SKM-1 (cell line): ENCODE measurements around the gene ZGLP1.

Source experiments
- DNase-seq: peaks from one replicate; lab custom pipeline; 2025; ENCODE audit not compliant: unreplicated experiment; lab: John Stamatoyannopoulos, UW

The ZGLP1 gene

DNA sequence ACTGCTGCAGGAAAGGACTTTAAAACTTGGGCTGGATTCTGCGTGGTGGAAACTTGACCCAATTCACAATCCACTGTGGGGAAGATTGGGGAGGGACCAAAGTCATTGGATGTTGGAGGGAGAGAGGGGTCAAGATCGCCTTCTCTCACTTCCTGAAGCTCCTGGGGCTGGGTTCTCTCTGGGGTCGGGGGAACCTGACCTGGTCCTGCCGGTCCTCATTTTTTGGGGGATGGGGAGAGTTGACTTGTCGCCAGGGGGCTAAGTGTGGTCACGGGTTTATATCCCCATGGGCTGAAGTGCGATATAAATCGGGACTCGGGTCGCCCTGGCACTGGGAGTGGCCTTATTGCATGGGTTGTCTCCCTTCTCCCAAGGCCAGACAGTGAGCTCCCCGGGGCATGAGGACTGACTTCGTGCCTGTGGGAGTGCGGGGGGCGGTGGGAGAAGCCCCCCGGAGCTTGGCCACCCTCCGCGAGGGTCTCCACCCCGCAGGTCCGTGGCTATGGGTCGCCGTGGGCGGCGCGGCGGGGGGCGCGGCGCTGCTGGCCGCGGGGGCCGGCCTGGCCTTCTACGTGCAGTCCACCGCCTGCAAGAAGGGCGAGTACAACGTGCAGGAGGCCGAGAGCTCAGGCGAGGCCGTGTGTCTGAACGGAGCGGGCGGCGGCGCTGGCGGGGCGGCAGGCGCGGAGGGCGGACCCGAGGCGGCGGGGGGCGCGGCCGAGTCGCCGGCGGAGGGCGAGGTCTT, 13.6 kb downstream of the ZGLP1 start:
- DNase-seq, result no peak

DNA sequence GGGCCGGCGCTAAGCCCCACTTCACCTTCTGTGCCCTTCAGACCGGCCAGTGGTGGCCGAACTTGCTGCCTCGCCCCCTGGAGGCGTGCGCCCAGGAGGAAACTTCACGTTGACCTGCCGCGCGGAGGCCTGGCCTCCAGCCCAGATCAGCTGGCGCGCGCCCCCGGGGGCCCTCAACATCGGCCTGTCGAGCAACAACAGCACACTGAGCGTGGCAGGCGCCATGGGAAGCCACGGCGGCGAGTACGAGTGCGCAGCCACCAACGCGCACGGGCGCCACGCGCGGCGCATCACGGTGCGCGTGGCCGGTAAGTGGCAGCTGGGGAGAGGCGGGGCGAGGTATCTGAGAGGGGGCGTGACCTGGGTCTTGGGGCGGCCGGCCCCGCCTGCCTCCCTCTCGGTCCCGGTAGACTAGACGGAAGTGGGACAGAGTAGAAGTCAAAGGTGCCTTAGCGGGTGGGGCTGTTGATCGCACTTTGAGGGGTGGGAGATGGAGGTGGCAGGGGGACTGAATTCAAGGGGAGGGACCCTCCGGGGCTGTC, 14.2 kb downstream of the ZGLP1 start:
- DNase-seq, result no peak

- no peak for DNase-seq
Measured at GRCh38 chr19:10294368-10294697, 15.3 kb downstream of the ZGLP1 start.

DNA sequence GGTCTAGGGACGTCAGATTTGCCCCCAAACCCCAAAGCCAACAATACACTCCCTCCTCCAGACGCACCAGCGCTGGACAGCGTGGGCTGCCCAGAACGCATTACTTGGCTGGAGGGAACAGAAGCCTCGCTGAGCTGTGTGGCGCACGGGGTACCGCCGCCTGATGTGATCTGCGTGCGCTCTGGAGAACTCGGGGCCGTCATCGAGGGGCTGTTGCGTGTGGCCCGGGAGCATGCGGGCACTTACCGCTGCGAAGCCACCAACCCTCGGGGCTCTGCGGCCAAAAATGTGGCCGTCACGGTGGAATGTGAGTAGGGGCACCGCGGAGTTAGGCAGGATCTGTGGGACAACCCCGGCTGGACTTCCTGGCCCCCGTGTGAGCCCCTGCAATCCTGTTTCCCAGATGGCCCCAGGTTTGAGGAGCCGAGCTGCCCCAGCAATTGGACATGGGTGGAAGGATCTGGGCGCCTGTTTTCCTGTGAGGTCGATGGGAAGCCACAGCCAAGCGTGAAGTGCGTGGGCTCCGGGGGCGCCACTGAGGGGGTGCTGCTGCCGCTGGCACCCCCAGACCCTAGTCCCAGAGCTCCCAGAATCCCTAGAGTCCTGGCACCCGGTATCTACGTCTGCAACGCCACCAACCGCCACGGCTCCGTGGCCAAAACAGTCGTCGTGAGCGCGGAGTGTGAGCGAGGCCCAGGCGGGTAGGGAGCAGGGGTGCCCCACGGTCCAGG, 15.8 kb downstream of the ZGLP1 start:
- DNase-seq, result no peak

DNA sequence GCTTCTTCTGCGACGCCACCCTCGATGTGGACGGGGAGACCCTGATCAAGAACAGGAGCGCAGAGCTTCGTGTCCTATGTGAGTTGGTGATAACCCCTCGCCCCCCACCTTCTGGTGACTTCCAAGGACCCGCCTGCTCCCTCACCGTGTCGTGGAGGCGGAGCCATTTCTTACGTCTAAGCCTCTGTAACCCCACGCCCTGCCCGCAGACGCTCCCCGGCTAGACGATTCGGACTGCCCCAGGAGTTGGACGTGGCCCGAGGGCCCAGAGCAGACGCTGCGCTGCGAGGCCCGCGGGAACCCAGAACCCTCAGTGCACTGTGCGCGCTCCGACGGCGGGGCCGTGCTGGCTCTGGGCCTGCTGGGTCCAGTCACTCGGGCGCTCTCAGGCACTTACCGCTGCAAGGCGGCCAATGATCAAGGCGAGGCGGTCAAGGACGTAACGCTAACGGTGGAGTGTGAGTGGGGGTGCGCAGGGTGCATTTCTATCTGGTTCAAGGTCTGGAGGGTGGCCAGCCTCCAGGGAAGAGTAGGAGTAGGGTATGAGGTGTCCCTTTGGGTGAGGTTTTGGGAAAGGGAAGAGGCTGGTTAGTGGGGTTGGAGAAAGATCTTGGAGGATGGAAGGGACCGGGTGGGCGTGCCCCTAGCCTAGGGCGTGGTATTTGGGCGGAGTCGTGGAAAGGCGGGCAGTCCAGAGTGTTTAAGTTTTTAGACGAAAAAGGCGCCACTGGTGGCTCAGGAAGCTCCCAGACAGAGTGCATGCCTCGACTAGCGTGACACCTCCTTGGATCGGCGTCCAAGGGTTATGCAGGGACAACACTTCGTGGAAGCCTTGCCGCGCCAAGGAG, 16.6 kb downstream of the ZGLP1 start:
- no peak for DNase-seq

DNA sequence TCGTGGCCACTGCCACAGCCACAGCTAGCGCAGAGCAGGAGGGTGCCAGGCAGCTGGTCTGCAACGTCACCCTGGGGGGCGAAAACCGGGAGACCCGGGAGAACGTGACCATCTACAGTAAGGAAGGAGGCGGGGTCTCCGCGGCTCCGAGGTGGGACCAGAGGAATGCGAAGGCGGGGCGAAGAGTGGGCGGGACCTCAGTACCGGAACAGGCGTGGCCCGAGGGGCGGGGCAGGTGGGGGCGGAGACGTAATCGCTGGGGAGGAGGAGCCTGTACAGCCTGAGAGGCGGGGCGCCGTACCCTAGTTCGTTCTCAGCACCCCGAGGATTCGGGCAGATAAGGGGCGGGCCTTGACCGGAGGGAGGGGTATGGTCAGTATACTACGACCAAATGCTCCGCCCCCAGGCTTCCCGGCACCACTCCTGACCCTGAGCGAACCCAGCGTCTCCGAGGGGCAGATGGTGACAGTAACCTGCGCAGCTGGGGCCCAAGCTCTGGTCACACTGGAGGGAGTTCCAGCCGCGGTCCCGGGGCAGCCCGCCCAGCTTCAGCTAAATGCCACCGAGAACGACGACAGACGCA, 17.3 kb downstream of the ZGLP1 start:
- no peak for DNase-seq

DNA sequence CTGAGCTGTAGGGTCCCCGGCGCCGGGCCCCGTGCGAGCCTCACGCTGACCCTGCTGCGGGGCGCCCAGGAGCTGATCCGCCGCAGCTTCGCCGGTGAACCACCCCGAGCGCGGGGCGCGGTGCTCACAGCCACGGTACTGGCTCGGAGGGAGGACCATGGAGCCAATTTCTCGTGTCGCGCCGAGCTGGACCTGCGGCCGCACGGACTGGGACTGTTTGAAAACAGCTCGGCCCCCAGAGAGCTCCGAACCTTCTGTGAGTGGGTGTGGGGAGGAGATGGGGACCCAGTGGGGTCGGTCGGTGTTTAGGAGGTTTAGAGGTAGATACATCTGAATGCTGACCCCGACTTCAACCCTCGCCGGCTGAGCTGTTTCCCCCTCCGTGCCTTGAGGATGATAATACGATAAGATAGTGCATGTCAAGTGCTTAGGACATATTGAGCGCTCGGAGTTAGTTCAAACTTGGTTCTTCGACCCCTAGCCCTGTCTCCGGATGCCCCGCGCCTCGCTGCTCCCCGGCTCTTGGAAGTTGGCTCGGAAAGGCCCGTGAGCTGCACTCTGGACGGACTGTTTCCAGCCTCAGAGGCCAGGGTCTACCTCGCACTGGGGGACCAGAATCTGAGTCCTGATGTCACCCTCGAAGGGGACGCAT, 17.9 kb downstream of the ZGLP1 start:
- no peak for DNase-seq

- DNase-seq, result no peak
Measured at GRCh38 chr19:10290876-10291553, 18.6 kb downstream of the ZGLP1 start.

GRCh38 chr19:10290357-10290875, 19.2 kb downstream of the ZGLP1 start:
- no peak for DNase-seq

DNA sequence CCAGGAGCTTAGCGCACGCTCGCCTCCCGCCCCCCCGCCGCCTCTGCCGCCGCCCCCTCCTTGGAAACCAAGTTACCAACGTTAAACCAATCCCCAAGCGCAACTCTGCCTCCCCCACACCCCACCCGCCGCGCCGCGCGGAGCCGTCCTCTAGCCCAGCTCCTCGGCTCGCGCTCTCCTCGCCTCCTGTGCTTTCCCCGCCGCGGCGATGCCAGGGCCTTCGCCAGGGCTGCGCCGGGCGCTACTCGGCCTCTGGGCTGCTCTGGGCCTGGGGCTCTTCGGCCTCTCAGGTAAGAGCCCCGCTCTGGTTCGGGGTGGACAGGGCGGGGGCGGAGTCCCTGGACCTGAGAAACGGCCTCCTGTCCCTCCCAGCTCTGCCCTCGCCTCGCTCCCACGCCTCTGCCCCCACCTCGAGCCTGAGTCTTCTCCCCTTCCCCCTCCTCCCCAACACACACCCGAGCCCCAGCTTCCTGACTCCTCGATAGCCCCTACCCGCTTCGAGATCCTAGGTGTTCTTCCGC, 19.7 kb downstream of the ZGLP1 start, which contains the start of gene ICAM5:
Gene ICAM5, plus strand, starts transcription at position 117 of the 521 bp plus-strand sequence. Its CDS starts 92 bp downstream, at position 209.
- DNase-seq, result no peak

GRCh38 chr19:10289167-10289835, 20.3 kb downstream of the ZGLP1 start:
- peak; percentile 85 for DNase-seq

DNA sequence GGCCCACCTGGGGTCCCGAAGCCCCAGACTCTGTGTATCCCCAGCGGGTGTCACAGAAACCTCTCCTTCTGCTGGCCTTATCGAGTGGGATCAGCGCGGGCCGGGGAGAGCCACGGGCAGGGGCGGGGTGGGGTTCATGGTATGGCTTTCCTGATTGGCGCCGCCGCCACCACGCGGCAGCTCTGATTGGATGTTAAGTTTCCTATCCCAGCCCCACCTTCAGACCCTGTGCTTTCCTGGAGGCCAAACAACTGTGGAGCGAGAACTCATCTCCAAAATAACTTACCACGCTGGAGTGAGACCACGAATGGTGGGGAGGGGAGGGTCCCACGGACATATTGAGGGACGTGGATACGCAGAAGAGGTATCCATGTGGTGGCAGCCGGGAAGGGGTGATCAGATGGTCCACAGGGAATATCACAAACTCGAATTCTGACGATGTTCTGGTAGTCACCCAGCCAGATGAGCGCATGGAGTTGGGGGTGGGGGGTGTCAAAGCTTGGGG, 20.9 kb downstream of the ZGLP1 start:
- DNase-seq, result no peak

DNA sequence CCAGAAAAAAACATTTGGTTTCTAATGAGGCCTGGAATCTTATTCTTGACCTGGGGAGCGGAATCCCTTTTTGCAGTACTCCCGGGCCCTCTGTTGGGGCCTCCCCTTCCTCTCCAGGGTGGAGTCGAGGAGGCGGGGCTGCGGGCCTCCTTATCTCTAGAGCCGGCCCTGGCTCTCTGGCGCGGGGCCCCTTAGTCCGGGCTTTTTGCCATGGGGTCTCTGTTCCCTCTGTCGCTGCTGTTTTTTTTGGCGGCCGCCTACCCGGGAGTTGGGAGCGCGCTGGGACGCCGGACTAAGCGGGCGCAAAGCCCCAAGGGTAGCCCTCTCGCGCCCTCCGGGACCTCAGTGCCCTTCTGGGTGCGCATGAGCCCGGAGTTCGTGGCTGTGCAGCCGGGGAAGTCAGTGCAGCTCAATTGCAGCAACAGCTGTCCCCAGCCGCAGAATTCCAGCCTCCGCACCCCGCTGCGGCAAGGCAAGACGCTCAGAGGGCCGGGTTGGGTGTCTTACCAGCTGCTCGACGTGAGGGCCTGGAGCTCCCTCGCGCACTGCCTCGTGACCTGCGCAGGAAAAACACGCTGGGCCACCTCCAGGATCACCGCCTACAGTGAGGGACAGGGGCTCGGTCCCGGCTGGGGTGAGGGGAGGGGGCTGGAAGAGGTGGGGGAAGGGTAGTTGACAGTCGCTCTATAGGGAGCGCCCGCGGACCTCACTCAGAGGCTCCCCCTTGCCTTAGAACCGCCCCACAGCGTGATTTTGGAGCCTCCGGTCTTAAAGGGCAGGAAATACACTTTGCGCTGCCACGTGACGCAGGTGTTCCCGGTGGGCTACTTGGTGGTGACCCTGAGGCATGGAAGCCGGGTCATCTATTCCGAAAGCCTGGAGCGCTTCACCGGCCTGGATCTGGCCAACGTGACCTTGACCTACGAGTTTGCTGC, 22.5 kb downstream of the ZGLP1 start, which contains the start of gene ICAM4:
Gene ICAM4, plus strand, starts transcription at position 153 of the 935 bp plus-strand sequence. Its CDS starts 58 bp downstream, at position 211.
- DNase-seq, result peak; percentile 65

GRCh38 chr19:10285393-10285792, 24.2 kb downstream of the ZGLP1 start:
- no peak for DNase-seq

DNA sequence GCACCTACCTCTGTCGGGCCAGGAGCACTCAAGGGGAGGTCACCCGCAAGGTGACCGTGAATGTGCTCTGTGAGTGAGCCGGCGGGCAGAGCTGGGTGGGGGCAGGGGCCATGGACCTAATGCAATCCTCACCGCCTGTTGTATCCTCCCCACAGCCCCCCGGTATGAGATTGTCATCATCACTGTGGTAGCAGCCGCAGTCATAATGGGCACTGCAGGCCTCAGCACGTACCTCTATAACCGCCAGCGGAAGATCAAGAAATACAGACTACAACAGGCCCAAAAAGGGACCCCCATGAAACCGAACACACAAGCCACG, 24.7 kb downstream of the ZGLP1 start:
- no peak for DNase-seq

DNA sequence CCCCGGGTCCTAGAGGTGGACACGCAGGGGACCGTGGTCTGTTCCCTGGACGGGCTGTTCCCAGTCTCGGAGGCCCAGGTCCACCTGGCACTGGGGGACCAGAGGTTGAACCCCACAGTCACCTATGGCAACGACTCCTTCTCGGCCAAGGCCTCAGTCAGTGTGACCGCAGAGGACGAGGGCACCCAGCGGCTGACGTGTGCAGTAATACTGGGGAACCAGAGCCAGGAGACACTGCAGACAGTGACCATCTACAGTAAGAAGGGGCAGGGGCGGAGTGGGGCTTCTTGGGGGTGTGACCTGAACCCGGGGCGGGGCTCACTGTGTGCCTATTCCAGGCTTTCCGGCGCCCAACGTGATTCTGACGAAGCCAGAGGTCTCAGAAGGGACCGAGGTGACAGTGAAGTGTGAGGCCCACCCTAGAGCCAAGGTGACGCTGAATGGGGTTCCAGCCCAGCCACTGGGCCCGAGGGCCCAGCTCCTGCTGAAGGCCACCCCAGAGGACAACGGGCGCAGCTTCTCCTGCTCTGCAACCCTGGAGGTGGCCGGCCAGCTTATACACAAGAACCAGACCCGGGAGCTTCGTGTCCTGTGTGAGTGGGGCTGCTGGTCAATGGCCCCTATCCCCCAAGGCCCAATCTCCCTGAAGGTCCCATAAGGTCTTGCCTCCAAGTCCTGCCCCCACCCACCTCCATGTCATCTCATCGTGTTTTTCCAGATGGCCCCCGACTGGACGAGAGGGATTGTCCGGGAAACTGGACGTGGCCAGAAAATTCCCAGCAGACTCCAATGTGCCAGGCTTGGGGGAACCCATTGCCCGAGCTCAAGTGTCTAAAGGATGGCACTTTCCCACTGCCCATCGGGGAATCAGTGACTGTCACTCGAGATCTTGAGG, 25.3 kb downstream of the ZGLP1 start:
- DNase-seq, result no peak
